GM21737 (cell line): ENCODE results near the gene CA10.

Experiments used
- ATAC-seq: cut with Tn5 transposase; IDR thresholded peaks from one replicate; pipeline ENCODE4 v1.9.1; 2021; ENCODE audit warnings: mild to moderate bottlenecking, moderate library complexity; ENCODE audit not compliant: unreplicated experiment

The CA10 gene

GRCh38 chr17:51890710-51891109 is 267.8 kb downstream of the CA10 start:
- ATAC-seq: no peak

GRCh38 chr17:51888816-51889215 is 269.7 kb downstream of the CA10 start:
- no peak for ATAC-seq

- no peak for ATAC-seq
Measured at GRCh38 chr17:51876986-51877385, 281.5 kb downstream of the CA10 start.

- ATAC-seq: no peak
Measured at GRCh38 chr17:51873302-51873701, 285.2 kb downstream of the CA10 start.

- ATAC-seq: no peak
Measured at GRCh38 chr17:51869387-51869786, 289.1 kb downstream of the CA10 start.

GRCh38 chr17:51860954-51861561 is 297.5 kb downstream of the CA10 start:
- no peak for ATAC-seq

- ATAC-seq: no peak
Measured at GRCh38 chr17:51857052-51857597, 301.4 kb downstream of the CA10 start.

GRCh38 chr17:51855806-51856205 is 302.7 kb downstream of the CA10 start:
- ATAC-seq: no peak

- ATAC-seq: no peak
Measured at GRCh38 chr17:51853857-51854256, 304.7 kb downstream of the CA10 start.

- ATAC-seq: no peak
Measured at GRCh38 chr17:51852603-51853002, 305.9 kb downstream of the CA10 start.

GRCh38 chr17:51850201-51850600 is 308.3 kb downstream of the CA10 start:
- ATAC-seq: no peak

GRCh38 chr17:51848451-51848850 is 310.1 kb downstream of the CA10 start:
- ATAC-seq: no peak

GRCh38 chr17:51846566-51846965 is 311.9 kb downstream of the CA10 start:
- ATAC-seq: no peak

GRCh38 chr17:51845776-51846175 is 312.7 kb downstream of the CA10 start:
- ATAC-seq: no peak

- ATAC-seq: no peak
Measured at GRCh38 chr17:51842763-51843162, 315.8 kb downstream of the CA10 start.

GRCh38 chr17:51841669-51842068 is 316.8 kb downstream of the CA10 start:
- ATAC-seq: no peak

GRCh38 chr17:51840688-51841087 is 317.8 kb downstream of the CA10 start:
- no peak for ATAC-seq

- no peak for ATAC-seq
Measured at GRCh38 chr17:51833620-51834019, 324.9 kb downstream of the CA10 start.

- no peak for ATAC-seq
Measured at GRCh38 chr17:51833045-51833444, 325.5 kb downstream of the CA10 start.

GRCh38 chr17:51830886-51831285 is 327.6 kb downstream of the CA10 start:
- ATAC-seq: no peak

- no peak for ATAC-seq
Measured at GRCh38 chr17:51830451-51830850, 328.1 kb downstream of the CA10 start.

- no peak for ATAC-seq
Measured at GRCh38 chr17:51828901-51829300, 329.6 kb downstream of the CA10 start.

- ATAC-seq: no peak
Measured at GRCh38 chr17:51827140-51827539, 331.4 kb downstream of the CA10 start.
